Endothelial cell of hepatic sinusoid (primary cell): ENCODE measurements around the gene CDH6.

Source experiments
- in situ Hi-C: cut with HindIII; loops from 2 replicates; pipeline ENCODE4 v1.10.0; 2017; ENCODE audit warnings: low sequenced_read_pairs

CDH6 gene

DNA sequence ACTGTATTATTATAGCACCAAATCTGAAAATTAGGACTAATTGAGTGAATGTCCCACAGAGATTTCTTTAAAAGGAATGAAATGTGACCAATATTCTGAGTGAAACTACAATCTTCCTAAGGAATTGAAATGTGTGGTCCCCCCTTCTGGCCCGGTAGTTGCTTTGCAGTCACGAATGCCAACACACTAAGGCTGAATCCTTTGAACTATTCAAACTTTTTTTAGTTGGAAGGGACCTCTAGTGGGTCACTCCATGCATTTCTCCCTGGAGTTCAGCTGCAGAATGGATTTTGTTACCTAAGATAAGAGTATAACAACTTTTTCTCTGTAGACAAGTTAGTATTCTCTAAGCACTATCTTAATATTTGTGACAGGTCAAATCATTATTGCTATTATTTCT is 2.8 kb downstream of the CDH6 start:
- in situ Hi-C loops, result no loop called here

DNA sequence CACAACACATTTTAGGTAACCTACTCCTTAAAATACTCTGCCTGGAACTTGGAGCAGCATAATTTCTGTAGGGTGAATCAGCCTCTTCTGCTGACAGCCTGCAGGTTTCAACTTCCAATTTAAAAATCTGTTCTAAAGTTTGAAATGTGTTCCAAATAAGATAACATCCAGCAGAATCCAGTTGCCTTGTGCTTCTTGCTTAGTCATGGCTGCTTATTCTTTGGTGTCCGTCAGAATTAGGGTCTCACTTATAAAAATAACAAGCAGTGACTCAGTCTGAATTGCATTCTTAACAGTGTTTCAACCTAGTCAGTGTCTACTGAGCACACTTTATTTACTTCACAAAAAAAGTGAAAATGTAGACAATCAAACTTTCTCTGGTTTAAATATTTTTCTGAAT is 3.7 kb downstream of the CDH6 start:
- in situ Hi-C loops, result no loop called here

DNA sequence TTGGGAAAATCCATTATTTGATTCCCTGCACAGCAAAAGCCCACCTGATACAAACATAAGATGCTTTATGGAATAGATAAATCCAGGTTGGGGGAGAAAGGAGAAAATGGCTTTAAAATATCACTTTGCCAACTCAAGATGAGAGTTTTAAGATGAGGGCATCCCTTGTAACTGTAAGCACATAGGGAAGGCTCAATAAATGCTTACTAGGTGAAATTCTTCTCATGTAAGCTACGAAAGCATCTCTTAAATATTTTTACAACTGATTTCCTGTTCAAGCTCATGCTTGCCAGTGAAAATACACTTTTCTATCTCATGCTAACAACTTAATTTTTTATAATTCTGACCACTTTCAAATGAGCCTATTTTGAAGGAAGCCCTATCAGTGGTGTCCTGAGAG is 11.5 kb downstream of the CDH6 start:
- in situ Hi-C loops, result no loop called here

DNA sequence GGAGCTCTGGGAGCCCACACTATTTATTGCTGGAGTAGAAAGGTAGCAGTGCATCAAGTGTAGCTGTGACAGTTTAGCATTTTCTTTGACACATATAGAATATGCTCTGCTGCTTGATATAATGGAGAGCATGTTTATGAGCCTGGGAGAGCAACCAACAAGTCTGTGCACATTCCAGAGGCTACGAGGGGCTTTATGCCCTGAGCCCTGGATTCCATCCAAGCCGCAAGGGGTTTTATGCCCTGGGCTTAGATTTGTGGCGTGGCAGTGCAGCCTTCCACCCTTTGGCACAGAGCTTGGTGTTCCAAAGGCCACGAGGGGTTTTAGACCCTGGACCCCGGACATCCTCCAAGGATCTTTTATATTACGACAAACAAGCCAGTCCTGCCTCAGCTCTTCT is 14.6 kb downstream of the CDH6 start:
- in situ Hi-C loops, result no loop called here

DNA sequence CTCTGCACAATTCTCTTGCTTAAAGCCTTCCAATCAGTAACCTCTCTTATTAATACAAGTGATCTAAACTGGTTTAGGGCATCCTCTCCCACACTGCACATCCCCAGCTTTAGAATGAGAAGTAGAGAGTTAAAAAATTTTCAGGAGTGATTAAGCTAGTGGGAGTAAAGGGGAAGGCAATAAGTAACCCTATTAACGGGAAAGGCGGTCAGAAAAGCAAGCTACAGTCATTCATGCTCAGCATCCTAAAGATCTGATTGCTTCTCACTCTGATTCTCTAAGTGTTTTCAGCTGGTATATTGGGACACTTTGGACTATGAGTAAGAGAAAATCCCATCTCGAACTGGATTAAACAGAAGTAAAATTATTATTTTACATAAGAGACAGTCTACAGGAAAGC is 15.8 kb downstream of the CDH6 start:
- in situ Hi-C loops, result no loop called here

DNA sequence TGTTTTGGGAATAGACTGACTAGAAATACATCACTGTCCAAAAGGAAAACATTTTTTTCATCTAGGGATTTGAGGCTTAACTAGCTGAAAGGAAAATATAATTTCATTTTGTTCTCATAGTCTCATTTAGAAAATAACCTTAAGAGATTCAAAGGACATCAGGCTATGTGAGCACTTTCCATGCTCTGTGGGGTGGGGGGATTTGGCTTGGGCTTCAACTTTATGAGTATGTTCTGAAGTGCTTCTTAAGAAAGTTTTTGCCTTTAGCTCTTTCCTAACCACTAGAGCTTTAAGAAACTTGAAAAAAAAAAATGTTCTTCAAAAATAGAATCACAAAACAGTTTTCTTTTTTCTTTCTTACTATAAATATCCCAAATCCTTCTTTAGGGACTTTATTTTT is 17.6 kb downstream of the CDH6 start:
- in situ Hi-C loops, result no loop called here

DNA sequence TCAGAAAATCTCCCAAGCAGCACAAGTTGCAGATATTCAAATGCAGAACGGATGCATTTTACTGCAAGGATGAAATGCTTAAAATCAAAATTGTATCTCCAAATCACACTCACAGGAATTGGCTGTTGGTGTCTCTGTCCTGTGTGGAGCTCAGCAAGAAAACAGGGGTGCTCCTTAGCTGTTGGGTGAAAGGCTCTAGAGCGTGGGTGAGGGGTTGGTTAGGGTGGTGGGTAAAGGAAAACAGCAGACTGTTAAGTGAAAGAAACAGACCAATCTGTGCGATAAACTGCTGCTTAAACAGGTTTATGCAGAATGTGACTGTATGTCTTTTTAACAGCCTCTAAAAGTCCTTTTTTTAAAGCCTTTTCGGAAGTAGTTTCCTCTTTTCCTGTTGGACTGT is 19.8 kb downstream of the CDH6 start:
- in situ Hi-C loops, result no loop called here

DNA sequence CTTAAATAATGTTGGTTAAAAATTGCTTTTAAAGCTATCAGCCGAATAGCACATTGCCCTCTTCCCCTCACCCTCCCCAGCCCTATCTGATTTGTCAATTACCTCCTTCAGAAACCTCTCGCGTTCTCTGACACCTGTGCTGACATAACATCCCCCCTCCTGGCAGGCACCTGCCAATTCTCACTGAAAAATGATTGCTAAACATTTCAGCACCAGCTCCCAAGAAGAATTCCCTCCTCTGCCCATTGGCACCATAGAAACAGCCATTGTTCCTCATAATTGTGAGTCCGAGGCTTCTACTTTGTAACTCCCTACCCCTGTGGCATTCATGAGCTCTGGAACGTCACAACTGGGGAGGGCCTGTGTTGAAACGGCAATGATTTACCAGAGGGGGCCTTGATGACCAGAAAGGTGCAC is 20.2 kb downstream of the CDH6 start:
- in situ Hi-C loops, result no loop called here

DNA sequence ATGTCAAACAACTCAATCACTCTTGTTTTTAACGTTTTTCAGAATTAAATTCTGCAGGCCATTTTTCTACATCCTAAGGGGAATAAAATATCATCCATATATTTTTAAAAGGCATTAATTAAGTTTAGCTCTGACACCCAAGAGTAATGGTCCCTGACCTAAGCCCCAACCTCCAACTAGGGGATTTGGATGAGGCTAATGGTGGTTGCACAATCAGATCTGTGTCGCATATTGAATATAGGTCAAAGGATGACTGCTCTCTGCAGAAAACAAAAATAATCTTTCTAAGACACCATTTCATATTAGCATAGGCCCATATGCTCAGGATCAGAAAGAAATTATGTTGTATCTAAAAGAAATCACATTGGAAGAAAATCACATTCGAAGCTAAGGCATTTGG is 20.7 kb downstream of the CDH6 start:
- in situ Hi-C loops, result no loop called here

DNA sequence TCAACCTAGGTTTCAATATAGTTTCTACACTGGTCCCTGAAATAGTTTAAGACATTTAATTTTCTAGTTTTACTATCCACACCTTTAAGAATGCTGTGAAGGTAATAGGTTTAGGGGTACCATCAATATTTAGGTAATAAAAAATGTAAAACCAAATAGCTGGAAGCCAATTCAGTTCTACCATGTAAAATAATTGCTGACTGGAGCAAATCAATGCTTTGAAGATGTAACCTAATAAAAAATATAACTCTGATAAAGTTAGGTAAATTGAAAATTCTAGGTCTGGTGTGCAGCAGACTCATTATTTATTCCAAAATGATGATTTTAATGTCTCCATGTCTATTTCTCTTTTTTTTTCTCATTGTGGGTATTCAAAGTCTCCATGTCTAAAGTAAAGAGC is 21.8 kb downstream of the CDH6 start:
- in situ Hi-C loops, result no loop called here

DNA sequence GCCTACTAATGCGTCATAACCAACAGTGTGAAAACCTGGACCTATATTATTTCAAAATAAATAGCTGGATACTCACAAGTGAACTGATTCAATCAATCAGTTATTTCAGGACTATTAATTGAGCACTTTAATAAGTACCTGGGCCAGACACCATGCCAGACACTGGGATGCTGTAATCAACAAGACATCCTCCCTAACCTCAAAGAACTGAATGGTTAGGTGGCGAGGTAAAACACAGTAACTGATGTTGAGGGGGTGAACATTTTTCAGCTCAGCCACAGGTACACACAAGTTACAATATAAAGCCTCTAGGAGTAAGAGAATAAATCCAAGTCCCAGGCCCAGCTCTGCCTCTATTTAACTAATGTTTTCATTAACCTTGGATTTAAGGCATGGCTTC is 24.0 kb downstream of the CDH6 start:
- in situ Hi-C loops, result no loop called here

DNA sequence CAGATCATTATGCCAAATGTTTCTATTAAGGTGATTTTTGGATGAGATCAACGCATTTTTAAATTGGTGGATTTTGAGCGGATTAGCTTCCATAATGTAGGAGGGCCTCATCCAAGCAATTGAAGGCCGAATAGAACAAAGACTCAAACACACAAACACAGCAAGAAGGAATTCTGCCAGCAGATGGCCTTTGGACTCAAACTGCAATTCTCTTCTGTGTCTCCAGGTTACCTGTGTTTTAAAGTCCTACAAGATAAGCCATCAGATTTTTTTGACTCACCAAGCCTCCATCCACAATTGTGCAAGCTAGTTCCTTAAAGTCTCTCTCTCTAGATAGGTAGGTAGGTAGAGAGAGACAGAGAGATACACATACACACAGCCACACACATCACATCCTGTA is 25.5 kb downstream of the CDH6 start:
- in situ Hi-C loops, result no loop called here

DNA sequence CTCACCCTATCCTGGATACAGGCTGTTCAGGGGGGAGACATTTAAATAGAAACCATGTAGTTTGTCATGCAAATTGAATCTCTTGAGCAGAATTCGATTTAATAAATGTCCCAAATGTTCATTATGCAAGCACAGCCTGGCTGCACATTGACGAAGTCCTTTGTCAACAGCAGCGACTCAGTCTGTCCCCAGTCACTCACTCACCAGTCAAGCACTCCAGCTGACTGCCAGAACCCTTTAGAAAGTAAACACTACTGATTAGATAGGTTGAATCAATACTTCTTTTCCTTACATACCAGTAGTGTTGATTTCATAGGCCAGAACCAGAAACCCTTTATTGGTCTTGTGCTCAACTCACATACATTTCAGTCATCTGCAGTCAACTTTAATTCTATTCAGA is 27.5 kb downstream of the CDH6 start:
- in situ Hi-C loops, result no loop called here

DNA sequence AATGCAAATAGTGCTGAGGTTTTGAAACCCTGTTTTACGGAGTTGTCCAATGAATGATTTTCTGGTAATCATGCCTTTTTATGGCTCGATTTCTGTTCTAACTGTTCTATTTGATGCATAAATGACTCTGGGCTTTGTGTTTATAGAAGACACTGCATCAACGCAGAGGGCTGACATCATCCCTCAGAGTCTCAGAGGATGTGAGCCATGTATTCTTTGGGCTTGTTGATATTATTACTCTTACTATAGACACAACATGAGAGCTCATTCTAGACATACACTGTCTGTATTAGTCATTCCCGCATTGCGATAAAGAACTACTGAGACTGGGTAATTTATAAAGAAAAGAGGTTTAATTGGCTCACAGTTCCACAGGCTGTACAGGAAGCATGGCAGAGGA is 31.6 kb downstream of the CDH6 start:
- in situ Hi-C loops, result no loop called here

DNA sequence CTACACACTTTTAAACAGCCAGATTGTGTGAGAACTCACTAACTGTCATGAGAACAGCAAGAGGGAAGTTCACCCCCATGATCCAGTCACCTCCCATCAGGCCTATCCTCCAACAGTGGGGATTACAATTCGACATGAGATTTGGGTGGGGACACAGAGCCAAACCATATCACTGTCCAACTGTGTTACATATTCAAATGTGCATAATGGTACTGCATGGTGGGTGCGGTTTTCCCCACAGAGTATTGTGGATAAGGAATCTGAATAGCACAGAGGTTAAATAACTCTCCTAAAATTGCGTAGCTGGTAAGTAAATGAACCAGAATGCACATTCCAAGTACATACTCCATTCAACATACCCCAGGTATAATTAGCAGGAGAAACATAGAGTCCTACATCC is 32.1 kb downstream of the CDH6 start:
- in situ Hi-C loops, result no loop called here

DNA sequence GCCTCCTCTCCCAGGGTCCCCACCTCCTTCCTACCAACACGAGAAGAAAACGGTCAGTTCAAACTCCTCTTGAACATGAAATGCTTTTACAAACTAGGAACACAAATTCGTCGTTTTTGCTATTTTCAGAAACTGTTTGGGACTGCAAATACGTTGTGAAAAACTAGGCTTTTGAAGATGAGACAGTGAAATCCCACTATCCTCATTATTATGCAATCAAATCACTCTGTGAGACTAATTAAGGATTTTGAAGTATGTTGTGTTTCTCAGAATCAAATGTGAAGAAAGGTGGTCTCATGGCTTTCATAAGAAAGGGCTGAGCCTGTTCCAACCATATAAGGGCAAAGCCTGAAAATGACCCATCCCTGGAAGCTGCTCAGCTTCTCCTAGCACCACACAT is 33.2 kb downstream of the CDH6 start:
- in situ Hi-C loops, result no loop called here

DNA sequence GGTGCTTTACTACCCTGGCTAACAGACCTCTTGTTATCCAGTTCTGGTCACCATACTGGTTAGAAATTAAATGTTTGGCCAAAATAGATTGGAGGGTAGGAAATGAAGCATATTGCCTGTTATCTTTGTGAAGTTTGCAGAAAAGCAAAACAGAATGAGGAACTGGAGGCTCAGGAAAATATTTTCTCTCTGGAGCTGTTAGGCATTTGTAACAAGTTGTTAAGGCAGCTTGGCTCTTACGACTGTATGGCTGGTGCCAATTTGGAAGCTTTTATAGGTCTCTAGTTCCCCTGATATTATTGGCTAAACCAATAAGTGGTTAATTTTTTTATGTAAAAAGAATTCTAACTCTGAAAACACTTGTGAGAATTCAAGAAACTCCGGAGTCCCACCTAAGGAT is 35.8 kb downstream of the CDH6 start:
- in situ Hi-C loops, result no loop called here

DNA sequence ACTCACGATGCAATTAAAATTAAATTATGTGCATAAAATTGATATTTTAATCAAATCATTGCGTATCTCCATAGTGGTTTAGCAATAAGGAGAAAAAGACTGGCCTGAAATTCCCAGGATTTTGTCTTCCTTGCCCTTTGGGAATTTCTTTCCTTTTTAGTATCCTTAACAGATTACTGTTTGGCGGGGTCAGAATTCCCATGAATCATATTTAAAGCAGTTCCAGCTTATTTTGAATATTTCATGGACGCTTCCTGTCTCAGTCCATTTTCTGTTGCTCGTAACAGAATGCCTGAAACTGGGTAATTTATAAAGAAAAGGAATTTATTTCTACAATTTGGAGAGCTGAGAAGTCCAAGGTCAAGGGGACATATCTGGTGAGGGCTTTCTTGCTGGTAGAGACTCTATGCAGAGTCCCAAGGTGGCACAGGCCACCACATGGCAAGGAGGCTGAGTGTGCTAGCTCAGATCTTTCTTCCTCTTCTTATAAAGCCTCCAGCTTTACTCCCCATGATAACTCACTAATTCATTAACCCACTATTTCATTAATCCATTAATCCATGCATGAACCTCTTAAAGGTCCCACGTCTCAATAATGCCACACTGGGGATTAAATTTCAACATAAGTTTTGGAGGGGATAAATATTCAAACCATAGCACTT is 37.8 kb downstream of the CDH6 start:
- in situ Hi-C loops, result no loop called here

DNA sequence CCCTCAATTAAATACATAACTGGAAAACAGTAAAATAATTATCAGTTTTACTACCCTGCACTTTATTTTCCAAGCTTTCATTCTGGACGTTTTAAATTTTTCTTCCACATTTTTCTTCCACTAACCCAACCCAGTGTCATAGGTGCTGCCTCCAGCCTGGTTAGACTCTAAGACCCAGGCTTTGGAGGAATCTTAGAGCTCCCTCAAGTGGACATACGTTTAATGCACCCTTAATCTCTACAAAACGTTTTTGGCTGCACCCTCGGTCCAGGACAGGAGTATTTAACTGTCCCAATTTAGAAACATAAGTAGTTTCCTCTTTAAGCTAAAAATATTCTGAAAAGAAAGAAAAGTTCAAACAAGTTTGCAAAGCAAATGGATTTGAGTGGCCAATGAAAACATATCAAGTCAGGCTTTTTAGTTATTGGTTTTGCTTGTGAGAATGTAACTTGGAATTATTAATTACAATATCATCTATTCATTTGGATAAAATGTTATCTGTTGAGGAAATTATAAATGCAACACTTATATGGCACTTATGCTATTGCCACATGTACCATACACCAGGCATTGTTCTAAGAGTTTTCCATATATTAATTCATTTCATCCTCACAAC is 38.9 kb downstream of the CDH6 start:
- in situ Hi-C loops, result no loop called here

DNA sequence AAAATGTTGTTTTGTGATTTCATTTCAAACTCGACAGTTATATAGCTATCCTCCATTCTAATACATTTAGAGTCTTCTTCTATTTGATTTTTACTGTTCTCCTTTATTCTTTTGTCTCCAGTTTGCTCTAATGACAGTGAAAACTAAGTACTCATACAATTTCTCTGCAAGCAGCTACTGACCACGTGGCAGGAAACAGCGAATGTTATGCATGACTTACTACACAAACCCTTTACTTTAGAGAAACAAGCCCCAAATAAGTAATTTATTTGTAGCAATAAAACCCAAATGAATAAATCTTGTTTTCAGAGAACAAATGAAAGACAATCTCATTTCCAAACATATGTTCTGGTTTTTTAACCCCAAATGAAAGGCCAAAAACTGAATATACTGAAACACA is 41.9 kb downstream of the CDH6 start:
- in situ Hi-C loops, result no loop called here

DNA sequence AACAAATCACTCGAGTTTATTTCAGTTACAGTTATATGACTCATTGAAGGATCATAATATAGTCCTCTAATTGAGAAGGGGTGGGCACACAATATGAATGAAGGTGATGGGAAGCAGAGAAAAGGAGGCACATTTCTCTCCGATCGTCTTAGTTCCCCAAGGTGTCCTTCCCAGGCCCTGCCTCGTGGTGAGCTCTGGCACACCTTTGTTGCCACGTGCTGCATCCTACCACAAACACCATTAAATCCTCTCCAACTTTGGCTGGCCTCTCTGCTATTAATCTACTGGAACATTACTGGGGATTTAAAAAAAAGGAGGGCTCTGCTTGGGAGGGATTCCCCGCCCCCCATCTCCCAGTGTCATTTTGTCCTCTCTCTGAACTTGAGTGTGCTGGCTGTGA is 42.9 kb downstream of the CDH6 start:
- in situ Hi-C loops, result no loop called here

DNA sequence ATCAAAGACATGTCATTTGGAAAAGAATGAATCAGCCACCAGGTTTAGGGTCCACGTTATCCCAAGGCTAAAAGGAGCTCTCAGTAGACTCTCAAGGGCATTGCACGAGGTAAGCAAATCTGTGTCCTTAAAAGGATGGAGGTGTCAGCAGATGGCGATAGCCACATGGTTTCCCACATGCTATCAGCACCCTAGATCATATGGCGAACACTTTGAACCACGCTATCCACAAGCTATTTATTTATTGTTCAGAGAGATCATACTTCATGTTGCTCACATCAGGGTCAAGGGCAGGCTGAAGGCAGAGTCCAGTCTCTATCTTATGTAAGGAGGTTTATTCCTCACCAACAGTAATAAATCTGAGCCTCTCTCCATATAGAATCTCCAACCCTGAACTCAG is 43.7 kb downstream of the CDH6 start:
- in situ Hi-C loops, result no loop called here

DNA sequence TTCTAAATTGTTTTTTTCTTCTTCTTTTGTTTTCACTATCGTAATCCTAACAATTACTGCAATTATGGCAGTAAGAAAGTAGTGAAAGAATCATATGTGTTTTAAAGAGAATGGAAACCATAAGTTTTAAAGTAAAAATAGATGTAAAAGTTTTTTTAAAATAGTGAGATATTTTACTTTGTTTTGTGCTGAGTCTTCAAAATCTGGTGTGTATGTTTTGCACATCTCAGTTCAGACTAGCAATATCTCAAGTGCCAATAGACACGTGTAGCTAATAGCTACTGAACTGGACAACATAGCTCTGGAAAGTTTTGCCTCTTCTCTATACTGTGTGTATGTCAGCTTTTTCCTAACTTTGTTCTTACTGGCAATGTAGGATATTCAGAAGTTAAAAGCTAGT is 45.0 kb downstream of the CDH6 start:
- in situ Hi-C loops, result no loop called here
